SK-N-DZ (cell line): ENCODE data around the gene AGBL1. TPM values are rescaled to one million over a fixed set of nuclear protein-coding genes. Genes with fewer than 3 reads are reported as not detected.

Source experiments
- DNase-seq: peaks from one replicate; pipeline ENCODE4 v3.0.0-alpha.2; 2015; ENCODE audit warnings: low spot score
- polyA plus RNA-seq, 2 experiments: library from polyadenylated mRNA; depleted of rRNA; stranded (reverse); fragments of >200 nt; gene quantifications; 2 replicates each; pipeline ENCODE4 v1.2.3, GENCODE V29; 2014

The AGBL1 gene
- 0.12 and 0.14 TPM in 2 replicates for polyA plus RNA-seq (2014; cell fraction: cytosol; rRNA removed)
- 0.02 and 0.25 TPM in 2 replicates for polyA plus RNA-seq (2014; cell fraction: nucleus; rRNA removed)

DNA sequence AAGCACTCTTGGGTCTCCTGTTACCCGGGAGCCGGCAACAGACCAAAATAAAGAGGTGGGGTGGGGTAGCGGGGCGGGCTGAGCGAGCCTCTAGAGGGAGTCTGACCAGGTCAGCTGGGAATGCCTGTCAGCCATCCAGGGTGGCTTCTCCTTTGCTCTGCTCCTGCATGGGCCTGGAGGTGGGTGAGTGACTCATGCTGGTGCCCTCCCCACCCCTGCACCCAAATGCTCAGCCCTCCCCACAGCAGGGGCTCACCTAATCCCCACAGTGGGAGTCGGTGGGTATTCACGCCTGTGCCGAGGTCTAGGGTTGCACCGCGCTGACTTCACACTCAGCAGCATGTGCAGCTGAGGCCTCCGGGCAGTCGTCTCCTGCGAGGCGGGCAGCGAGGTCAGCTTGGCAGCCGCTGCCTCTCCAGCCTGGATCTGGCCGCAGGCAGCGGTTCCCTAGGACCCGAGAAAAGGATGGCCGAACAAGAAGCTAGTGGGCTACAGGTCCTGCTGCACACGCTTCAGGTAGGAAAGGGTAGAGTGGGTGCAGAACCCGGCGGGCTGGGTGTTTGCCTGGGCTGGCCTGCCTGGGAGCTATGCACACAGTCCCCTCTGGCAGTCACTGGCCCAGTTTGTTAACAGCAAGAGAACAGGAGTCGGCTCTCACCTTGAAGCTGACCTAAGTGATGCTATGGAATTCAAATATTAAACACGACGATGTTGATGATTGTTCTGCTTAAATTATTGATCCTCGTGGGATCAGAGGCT is at the start of gene AGBL1:
Gene AGBL1 (plus strand): TSS at position 364 of the 759 bp plus-strand sequence.
- DNase-seq = no peak

DNA sequence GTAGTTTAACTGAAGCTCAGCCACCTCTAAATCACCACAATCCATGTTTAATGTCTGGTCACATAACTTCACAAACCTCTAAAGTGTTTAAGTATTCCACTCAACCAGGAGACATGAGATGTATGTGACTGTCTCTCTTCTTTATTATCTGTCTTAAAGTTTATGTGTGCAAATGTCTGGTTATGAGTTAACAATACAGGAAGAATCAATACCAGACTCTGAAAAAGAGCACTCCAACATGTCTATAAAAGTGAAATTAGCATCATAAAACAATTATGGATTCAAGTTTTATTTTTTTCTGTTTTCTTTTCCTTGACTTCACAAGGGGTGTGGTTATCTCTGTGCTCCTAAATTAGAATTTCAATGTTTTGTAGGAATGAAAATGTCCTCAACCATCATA is 44.8 kb upstream of the AGBL1 start:
- DNase-seq = no peak

DNA sequence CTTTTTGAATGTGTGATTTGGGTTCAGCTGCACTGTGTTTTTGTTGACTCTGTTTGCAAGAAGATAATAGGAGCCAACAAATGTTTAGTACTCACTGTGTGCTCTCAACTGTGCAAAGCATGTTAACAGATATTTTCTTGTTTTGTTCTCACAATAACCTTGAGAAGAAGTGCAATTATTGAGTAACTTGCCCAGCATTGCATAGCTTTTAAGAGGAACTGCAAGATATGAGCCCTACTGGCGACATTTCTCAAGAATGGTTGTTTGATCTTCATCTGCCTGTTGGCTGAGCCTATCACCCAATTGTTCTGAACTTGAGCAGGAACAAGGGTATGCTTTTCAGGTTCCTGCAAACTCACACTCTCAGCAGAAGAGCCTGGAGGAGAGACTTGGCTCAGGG is 43.4 kb upstream of the AGBL1 start:
- no peak for DNase-seq

DNA sequence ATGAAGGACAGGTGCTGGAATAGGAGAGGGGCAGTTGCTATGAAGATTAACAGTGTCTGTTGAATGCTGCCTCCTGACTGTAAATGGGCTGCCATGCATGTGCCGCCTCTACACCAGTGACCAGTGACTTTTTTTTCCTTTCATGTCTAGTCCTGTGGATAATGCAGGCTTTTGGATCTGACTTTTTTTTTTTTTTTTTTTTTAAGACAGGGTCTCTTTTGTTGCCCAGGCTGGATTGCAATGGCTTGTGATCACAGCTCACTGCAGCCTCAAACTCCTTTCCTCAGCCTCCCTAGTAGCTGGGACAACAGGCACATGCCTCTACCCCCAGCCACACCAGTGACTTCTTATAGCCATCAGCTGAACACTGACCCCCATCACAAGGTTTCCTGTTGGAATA is 41.2 kb upstream of the AGBL1 start:
- no peak for DNase-seq

DNA sequence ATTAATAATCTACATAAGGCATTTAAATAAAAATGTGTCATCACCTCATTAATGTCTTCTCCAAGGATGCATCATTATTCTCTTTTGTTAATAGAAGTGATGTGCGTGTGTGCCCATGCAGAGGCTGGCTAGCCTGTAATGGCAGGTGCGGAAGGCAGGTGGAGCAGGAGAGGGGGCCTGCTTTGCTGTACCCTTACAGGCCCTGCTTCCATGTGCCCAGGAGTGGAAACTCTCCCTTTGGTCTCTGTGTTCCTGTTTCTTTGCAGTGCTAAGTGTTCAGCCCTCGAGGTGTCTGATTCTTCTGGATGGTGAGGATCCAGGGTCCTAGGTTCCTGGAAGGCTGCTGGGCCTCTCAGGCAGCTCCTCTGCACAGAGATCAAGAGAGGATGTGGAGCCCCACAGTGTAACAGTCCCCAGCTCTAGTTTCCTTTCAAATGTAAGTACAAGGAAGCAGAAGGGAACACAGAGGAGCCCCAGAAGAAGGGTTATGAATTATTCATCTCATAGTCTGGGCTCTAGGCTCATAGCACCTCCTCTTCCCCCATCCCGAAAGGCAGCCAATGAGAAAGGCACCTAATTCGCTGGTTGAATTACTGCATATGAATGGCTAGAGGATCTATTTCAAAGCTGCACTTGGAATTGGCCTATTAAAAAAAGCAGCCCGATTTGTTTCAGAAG is 39.2 kb upstream of the AGBL1 start:
- no peak for DNase-seq

DNA sequence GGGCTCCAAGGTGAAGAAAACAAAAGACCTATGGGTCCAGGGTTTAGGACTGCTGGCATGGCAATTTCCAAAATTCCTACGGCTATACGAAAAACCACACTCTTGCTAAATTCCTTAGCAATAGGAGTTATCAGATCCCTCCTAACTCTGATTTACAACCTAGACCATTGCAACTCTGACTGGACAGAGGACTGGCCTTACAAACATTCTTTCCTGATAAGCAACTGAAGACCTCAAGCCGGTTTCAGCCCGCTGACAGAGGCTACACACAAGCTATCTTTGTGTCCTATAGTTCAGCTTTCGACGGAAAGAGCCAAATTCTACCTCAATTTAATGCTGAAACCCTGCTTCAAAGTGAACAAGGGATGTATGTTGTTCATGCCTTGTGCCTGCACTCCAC is 38.3 kb upstream of the AGBL1 start:
- no peak for DNase-seq

DNA sequence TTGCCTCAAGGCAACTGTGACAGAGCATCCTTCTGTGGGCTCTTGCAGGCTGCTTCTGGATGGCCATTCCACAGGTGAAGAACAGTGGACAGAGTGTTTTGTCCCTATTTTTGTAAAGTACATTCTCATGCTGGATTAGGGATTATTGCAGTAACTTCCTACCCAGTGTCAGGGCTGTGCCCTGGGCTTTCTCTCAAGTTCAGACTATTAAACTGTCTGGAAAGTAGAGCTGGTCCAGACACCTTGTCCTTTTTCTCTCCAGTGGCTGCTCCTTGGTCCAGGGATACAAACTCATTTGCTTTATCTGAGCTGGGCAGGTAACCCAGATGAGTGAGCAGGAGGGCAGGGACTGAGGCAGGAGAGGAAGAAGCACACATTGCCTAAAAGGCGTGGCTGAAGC is 37.4 kb upstream of the AGBL1 start:
- no peak for DNase-seq

DNA sequence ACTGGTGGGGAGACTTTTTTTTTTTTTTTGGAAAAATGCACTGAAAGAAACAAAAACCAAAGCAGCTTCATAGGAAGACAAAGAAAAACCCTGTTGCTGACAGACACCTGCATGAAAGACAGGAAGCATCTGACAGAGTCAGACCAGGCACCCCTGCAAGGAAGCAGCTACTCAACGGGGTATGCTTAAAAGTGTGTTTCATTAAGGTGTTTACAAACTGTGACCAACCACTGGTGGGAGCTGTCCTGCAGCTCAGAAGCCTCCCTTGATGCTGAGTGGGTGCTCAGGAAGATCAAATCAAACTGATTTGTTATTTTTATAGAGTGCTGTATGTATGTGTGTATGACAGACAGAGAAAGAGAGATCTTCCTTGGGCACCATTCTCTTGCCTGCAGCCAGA is 34.7 kb upstream of the AGBL1 start:
- DNase-seq = peak; percentile 24

DNA sequence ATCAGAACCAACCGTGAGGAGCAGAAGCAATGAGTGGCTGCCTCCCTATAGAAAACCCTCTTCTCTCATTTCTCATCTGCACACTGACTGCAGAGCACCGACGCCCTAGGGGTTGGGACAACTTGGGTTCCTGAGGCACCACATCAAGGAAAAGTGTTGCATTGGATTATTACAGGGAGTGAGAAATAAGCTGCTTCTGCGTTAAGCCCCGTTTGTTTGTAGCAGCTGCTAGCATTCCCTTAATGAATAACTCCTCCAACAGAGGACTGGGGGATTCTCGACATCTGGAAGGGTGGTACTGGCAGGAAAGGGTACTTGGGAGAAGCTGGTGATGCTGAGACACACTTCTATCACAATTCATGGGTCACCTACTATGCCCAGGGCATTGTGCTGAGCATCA is 25.3 kb upstream of the AGBL1 start:
- DNase-seq = no peak

DNA sequence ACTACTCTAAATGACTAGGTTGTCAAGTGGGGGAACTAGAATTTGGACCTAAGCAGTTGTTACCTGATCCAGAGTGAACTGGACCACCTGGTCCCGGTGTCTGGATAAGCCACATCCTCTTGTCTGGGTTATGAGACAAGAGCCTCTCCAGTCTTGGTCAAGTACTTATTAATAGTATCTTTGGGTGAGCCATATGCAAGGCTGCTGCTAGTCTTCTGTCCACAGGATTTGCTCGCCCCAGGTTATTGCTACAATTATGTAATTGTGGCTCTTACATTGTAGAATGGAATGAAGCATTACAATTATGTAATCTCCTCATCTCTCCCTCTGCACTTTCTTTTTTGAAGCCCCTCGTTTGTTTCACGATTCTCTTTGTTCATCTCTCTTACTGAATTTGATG is 24.0 kb upstream of the AGBL1 start:
- DNase-seq = no peak

DNA sequence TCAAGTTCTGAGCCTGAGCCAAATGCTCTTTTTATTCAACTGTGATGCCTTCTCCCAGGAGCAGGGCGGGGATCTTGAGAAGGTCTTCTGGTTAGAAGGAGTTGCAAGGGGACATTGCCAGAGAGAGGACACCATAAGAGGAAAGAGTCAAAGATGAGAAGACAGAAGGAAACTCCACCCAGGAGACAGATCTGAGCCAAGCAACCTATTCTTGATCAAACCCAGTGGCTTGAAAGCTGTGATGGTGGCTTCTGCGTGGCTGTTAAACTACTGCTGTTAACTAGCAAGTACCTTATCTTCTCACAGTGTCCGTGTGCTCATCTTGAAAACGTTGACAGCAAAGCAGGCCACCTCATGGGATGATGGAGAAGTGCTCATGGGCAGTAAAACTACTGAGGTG is 19.8 kb upstream of the AGBL1 start:
- DNase-seq = no peak

DNA sequence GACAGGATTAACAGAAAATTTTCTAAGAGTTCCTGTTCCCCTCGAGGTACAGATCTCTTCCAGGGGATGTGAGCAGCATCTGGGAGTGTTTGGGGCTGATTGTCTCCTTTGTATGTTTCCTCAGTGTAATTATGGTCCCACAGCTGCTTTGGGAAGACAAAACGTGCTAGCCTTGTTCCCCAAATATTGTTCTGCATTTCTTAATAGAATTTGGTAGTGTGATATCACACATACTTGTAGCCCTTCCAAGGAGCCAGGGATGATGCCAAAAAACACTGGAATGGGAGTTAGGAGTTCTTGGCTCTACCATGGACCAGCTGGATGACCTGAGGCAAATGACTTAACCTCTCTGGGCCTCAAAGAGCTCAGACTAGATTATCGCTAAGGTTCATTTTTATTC is 19.0 kb upstream of the AGBL1 start:
- DNase-seq = no peak

DNA sequence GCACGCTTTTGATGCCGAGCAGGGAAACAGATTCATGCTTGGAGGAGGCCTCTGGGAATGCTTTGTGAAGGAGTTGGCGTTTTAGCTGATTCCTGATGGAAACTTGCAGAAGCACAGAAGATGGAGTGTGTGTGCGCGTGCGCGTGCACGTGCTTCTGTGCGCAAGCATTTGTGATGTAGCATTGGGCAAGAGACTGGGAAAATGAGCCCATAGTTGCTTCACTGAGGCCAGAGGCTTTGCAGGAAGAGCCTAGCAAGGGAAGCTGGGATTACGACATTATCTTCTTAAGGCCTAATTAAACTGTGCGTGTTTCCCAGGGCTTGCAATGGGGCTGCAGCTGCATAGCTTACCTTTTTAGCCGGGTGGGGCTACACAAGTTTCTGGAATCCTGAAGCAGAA is 18.1 kb upstream of the AGBL1 start:
- DNase-seq = no peak

DNA sequence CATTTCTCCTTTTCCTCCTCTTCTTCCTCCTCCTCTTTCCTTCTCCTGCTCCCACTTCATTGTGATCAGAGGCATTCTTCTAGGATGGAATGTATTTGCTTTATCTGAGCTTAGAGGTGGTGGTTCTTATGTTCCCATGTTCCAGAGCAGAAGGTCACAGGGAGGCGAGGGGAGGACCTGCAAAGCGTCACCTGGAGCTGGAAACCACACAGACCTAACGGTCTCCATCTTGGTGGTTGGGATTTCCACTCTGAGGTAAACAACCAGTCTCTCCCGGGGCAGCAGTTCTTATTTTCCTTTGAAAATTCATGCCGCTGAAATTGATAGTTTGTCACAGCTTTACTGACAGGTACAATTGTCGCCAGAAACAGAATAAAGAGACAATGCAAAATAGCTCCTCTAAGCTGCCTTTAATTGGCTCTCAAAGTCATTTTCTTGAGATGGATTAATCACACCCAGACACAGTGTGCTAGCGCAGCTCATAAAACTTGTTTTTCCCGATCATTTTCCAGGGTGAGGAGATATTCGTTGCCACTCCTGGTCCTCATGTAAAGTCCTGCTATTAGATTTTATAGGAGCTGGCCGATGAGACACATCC is 16.9 kb upstream of the AGBL1 start:
- no peak for DNase-seq

DNA sequence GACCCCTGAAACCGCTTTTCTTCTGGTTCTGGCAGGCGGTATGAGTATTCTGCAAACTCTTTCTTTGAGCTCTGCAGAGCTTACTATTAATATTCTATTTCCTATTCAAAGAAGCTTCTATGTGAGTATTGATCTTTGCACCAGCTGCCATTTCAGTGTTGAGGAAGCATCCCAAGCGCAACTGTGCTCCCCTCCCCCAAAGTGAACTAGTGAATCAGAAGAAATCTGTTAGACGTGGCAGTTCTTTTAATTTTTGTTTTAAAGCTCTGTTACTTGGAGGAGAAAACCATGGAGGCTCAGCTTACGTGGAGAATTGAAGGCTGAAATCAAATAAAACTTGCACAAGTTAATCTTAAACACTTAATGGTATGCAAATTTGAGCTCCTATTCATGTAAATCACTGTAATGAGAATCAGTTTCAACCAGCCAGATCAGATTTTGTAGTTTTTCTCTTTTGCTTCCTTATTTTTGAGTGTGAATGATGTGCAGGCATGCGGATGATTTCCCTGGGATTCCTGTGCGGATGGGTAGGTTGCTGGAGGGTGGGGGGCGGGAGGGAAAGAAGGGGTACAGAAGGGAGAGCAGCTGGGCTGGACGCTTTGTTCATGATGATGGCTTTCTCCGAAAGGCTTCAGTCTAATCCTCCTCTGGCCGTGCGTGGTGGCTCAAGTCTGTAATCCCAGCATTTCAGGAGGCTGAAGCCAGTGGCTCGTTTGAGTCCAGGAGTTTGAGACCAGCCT is 16.1 kb upstream of the AGBL1 start:
- no peak for DNase-seq

DNA sequence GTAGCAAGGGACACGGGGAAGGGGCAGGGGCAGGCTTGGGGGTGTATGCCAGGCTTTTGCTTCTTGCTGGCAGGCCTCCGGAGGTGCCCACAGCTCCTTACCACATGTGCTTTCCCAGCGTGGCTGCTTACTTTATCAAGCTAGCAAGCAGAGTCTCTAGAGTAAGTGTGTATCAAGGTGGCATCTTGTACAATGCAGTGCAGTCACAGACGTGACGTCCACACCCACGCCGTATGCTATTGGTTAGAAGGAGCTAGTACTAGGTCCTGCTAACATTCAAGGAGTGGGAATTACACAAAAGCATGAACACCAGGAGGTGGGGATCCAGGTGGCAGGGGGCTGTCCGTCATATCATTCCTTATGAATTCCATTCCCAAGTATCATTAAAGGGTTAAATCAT is 15.3 kb upstream of the AGBL1 start:
- no peak for DNase-seq

DNA sequence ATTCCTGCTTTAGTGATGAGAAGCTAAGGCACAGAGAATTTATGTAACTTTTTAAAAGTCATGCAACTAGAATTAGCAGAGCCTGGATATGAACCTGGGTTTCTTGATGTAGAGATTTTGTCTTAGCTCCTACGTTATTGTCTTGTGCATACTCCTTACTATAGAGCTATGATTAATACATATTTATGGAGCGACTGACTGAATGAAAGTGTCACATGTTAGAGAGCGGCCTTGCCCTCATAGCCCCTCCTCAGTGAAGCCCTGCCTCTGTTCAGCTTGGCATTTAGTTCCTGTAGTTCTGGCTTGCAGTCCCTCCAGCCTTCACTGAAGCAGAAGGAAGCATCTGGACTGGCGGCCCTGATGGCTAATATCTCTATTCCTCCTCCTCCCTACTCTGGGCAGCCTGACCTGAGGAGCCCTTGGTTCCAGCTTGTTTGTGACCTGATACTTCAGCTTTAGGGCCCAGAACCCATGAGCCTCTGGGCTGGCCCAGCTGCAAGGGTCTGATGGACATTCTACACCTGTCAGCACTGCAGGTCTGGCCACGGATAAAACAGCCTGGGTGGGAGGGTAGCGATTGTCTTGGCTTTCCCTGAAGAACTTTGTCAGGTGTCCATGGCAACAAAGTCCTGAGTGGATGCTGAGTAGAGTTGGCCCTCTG is 13.4 kb upstream of the AGBL1 start:
- DNase-seq = no peak

DNA sequence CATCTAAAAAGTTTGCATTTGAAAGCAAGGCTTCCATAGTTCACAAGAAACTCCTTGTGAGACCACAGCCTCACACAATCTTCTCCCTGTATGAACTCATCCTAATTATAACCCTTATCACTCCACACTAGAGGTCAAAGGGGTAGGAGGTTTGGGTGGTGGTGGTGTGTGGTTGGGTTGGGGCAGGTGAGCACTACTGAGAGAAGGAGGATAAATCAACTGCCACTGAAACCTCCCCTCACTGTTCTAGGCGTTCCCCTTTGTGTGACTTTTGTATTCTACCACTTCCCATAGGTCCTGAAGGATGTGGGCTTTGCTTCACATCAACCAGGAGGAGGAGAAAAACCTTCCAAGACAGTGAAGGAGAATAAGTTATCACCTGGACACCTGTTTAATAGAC is 6.4 kb upstream of the AGBL1 start:
- DNase-seq = no peak

DNA sequence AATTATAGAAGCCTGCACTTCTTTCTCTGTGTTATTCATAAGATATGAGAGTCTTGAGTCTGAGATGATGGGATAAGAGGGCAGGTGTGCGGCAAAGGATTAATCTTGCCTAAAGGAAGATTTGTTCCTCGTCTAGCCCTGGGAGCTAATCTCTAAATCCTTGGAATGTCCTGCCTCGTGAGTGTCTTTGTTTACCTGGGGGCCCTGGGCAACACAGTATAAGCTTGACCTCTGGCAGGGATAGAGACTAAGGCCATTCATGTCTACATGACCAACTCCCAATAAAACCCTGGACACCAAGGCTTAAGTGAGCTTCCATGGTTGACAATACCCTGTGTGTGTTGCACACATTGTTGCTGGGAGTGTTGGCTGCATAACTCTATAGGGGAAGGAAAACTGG is 3.2 kb upstream of the AGBL1 start:
- peak; percentile 21 for DNase-seq

DNA sequence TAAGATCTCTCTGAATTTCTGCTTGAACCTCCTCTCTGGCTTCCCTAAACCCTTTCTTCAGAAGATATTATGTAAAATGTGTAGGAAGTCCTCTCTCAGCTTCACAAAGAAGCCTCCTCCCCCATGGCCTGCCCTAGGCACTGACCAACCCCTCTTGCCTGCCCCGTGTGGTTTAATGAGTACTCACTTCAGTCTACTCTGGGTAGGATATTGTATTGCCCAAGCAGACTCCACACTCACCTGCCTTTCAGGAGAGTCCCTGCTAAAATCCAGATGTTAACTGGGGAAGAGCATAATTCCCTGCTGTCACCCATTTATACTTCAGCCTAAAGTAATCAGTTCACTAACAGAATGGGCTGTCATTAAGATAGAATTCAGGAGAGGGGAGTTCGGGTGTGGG is 2.6 kb upstream of the AGBL1 start:
- DNase-seq = no peak

DNA sequence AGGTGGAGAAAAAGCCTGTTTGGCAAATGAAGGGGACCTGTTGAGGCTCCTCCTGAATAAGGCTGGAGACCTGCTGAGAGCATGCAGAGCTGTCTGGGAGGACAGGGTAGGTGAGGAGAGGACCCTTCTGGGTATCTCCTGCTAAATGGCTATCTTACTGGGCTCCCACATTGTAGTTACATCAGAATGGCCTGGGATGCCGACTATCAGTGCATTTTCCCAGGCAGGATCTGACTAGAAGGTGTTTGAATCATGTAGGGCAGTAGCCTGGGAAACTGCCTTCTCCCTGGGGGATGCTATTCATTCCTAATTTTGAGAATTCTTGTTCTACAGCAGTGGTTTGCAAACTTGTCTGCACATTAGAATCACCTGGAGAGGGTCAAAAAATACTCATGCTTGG is 631 bp downstream of the AGBL1 start:
- DNase-seq = no peak
